ENCODE measurements around the gene SUSD4.

DNA sequence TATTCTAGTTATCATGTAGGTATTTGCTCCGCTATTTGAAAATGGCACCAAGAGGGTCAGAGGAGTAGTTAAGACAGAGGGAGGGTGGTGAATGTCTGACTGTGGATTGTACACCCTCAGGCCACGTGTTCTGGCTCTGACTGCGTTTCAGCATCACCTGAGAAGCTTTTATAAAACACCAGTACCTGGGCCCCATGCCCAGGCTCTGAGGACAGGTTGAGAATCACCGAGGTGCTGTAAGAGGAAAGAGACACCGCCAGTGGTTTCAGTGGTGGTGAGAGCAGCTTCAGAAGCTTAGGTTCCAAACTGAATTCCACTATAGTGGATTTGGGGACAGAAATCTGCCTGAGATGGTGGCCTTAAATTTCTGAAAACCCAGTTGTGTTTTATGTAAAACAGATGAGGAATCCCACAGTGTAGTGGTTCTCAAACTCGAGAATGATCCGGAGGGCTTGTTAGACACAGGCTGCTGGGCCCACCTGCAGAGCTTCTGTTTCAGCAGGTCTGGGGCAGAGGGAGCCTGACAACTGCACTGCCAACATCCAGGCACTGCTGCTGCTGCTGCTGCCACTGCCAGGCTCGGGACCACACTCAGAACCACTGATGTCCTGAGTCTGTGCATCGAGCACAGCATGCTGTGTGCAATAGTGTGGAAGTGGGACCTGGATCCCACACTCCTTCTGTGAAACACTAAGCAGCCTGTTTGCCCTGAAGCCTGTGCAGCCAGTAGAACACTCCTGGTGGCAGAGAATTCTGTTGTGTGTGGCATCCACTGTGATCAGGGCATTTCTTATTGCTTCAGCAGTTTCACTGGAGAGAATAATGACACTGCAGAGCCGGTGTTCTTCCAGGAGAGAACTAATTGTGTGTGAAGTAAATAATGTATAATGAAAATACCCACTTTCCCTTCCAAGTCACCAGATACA is 98.7 kb downstream of the SUSD4 start:
- TF ChIP-seq, protein P1, sequence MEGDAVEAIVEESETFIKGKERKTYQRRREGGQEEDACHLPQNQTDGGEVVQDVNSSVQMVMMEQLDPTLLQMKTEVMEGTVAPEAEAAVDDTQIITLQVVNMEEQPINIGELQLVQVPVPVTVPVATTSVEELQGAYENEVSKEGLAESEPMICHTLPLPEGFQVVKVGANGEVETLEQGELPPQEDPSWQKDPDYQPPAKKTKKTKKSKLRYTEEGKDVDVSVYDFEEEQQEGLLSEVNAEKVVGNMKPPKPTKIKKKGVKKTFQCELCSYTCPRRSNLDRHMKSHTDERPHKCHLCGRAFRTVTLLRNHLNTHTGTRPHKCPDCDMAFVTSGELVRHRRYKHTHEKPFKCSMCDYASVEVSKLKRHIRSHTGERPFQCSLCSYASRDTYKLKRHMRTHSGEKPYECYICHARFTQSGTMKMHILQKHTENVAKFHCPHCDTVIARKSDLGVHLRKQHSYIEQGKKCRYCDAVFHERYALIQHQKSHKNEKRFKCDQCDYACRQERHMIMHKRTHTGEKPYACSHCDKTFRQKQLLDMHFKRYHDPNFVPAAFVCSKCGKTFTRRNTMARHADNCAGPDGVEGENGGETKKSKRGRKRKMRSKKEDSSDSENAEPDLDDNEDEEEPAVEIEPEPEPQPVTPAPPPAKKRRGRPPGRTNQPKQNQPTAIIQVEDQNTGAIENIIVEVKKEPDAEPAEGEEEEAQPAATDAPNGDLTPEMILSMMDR (conservative IDR thresholded peaks at IDR 0.05), result no peak
- no peak for TF ChIP-seq EZH2 (IDR thresholded peaks at IDR 0.05; ENCODE audit: low read depth)

Measured in PC-9 (cell line).